Activated T-helper 1 cell treated with Interleukin-2 at 50 U/mL for 16 hours (primary cell): ENCODE data around the gene VTI1A.

Experiments used
- DNase-seq: peaks from one replicate; pipeline ENCODE4 v3.0.0-alpha.2; 2020; ENCODE audit warnings: low read depth

VTI1A gene

GRCh38 chr10:112639298-112639697 is 192.3 kb downstream of the VTI1A start:
- no peak for DNase-seq

- DNase-seq, result no peak
Measured at GRCh38 chr10:112640638-112641037, 193.6 kb downstream of the VTI1A start.

- DNase-seq, result no peak
Measured at GRCh38 chr10:112643600-112644264, 196.7 kb downstream of the VTI1A start.

GRCh38 chr10:112644265-112644645 is 197.2 kb downstream of the VTI1A start:
- DNase-seq, result no peak

GRCh38 chr10:112649006-112649821 is 202.2 kb downstream of the VTI1A start:
- DNase-seq, result no peak

GRCh38 chr10:112649822-112650152 is 202.8 kb downstream of the VTI1A start:
- DNase-seq, result no peak

- no peak for DNase-seq
Measured at GRCh38 chr10:112650588-112651030, 203.6 kb downstream of the VTI1A start.

GRCh38 chr10:112653215-112653614 is 206.2 kb downstream of the VTI1A start:
- DNase-seq, result no peak

GRCh38 chr10:112653851-112654250 is 206.8 kb downstream of the VTI1A start:
- no peak for DNase-seq

- DNase-seq, result no peak
Measured at GRCh38 chr10:112654794-112655193, 207.8 kb downstream of the VTI1A start.

GRCh38 chr10:112655722-112656121 is 208.7 kb downstream of the VTI1A start:
- DNase-seq, result no peak

GRCh38 chr10:112658465-112658864 is 211.4 kb downstream of the VTI1A start:
- DNase-seq, result no peak

- no peak for DNase-seq
Measured at GRCh38 chr10:112658900-112659638, 212.1 kb downstream of the VTI1A start.

- no peak for DNase-seq
Measured at GRCh38 chr10:112663234-112664125, 216.5 kb downstream of the VTI1A start.

GRCh38 chr10:112666094-112666493 is 219.1 kb downstream of the VTI1A start:
- no peak for DNase-seq

GRCh38 chr10:112669989-112670388 is 223.0 kb downstream of the VTI1A start:
- DNase-seq, result no peak

- DNase-seq, result no peak
Measured at GRCh38 chr10:112671743-112672142, 224.7 kb downstream of the VTI1A start.

GRCh38 chr10:112672706-112673105 is 225.7 kb downstream of the VTI1A start:
- no peak for DNase-seq

GRCh38 chr10:112675560-112676083 is 228.6 kb downstream of the VTI1A start:
- DNase-seq, result no peak

- DNase-seq, result no peak
Measured at GRCh38 chr10:112677689-112678088, 230.7 kb downstream of the VTI1A start.

- no peak for DNase-seq
Measured at GRCh38 chr10:112678581-112678980, 231.6 kb downstream of the VTI1A start.

- no peak for DNase-seq
Measured at GRCh38 chr10:112678987-112679386, 232.0 kb downstream of the VTI1A start.
